Cardiac fibroblast (primary cell): ENCODE data around the gene TBX1.

Experiments
- DNase-seq, 2 donors: peaks; one replicate each; pipeline versions ENCODE4 v3.0.0 to v3.0.0-alpha.2; 2010; ENCODE audit warnings: low read depth in 2 of 2
- H3K4me3 ChIP-seq, 2 donors: replicated peaks in 1 of 2; 1 replicate in 1 of 2; 2 replicates in 1 of 2; pipeline ENCODE4 v1.5.1; 2011; ENCODE audit warnings: low read depth in 2 of 2, low read length in 2 of 2, mild to moderate bottlenecking in 2 of 2, moderate library complexity in 1 of 2
- TF ChIP-seq, protein P1 (sequence below): IDR thresholded peaks from one replicate; pipeline ENCODE4 v1.5.1; 2011; ENCODE audit warnings: low read depth, mild to moderate bottlenecking, low read length, inconsistent platforms

Gene TBX1

GRCh38 chr22:19748991-19749664, 11.4 kb upstream of the TBX1 start:
- TF ChIP-seq, protein P1, sequence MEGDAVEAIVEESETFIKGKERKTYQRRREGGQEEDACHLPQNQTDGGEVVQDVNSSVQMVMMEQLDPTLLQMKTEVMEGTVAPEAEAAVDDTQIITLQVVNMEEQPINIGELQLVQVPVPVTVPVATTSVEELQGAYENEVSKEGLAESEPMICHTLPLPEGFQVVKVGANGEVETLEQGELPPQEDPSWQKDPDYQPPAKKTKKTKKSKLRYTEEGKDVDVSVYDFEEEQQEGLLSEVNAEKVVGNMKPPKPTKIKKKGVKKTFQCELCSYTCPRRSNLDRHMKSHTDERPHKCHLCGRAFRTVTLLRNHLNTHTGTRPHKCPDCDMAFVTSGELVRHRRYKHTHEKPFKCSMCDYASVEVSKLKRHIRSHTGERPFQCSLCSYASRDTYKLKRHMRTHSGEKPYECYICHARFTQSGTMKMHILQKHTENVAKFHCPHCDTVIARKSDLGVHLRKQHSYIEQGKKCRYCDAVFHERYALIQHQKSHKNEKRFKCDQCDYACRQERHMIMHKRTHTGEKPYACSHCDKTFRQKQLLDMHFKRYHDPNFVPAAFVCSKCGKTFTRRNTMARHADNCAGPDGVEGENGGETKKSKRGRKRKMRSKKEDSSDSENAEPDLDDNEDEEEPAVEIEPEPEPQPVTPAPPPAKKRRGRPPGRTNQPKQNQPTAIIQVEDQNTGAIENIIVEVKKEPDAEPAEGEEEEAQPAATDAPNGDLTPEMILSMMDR = no peak
- no peak for DNase-seq
- no peak overlapping the region for H3K4me3 ChIP-seq

GRCh38 chr22:19749876-19750275, 10.7 kb upstream of the TBX1 start:
- no peak for DNase-seq
- TF ChIP-seq, protein P1 = no peak
- no peak overlapping the region for H3K4me3 ChIP-seq

- no peak for DNase-seq
- TF ChIP-seq, protein P1 = no peak
- no peak overlapping the region for H3K4me3 ChIP-seq
Observed at GRCh38 chr22:19750507-19751490, 9.8 kb upstream of the TBX1 start.

DNA sequence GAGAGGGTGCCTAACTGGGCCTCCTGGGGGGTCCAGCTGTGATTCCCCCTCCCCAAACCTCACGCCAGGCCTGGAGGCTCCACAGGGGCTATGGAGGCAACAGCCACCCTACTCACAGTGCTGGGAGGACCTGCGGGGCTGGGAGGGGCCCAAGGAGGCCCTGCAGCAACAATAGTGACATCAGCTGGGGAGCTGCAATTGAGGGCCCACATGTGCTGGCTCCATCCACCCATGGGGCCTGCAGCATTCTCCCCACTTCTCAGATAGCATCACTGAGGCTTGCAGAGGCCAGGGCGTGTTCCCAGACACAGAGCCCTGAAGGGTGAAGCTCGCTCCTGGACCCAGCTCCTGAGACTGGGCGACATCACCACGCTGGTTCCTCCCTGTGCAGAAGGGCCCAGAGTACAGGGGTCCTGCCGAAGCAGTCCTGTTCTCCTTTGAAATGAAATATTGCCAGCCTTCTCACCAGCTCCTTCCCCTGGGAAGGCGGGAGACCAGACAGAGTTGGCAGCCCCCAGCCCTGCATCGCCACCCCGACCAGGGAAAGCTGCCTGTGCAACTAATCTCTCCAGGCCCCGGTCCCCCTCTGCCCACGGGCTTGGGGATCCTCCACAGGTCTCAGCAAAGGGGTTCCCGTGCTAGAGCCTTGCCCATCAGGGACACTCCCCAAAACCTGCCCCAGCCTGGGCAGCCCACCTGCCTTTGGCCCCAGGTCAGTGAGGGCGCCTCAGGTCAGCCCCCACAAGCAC, 8.9 kb upstream of the TBX1 start:
- TF ChIP-seq, protein P1 = no peak
- H3K4me3 ChIP-seq = no peak overlapping the region
- no peak for DNase-seq

DNA sequence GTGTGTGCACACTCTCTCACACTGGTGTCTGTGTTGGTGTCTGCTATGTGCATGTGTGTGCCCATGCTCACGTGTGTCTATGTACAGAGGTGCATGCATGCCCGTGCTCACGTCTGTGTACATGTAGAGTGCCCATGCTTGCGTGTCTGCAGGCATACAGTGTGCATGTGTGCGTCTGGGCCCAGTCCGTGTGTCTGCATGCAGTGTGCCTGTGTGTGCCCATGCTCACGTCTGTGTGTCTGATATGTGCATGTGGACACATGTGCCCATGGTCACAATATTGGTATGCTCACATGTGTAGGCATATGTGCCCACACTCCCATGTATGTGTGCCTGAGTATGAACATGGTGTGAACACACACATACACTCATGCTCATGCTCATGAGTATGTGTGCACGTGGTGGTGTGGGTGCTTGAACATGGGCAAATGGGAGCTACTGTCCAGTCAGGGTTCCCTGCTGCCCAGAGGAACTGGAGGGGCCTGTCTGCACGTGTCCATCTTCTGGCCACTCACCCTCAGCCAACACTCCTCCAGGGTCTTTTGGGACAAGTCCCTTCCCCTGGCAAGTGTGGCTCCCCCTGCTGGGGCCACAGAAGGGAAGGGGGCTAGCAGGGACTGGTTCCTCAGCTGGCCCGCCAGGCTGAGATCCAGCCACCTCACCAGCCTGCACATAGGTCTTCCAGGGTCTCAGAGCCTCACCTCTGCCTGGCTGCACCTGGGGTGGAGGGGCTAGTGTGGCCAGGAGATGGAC, 7.3 kb upstream of the TBX1 start:
- TF ChIP-seq, protein P1 = no peak
- H3K4me3 ChIP-seq = no peak overlapping the region
- DNase-seq = no peak

- TF ChIP-seq, protein P1 = no peak
- DNase-seq = no peak
Observed at GRCh38 chr22:19753996-19754700, 6.4 kb upstream of the TBX1 start.

More at GRCh38 chr22:19753996-19754700, 6.4 kb upstream of the TBX1 start:
- H3K4me3 ChIP-seq = no peak overlapping the region
